ES-I3 (cell line): Measurements from ENCODE around the gene UNC13D.
"Not testable (repeated sequence)": the region's sequence is repeated elsewhere in the genome, so short reads cannot be mapped to it uniquely, and the experiment has no call there.

Source experiments
- H3K36me3 ChIP-seq: 2 replicates; pipeline ENCODE4 v1.6.1; 2013; ENCODE audit warnings: mild to moderate bottlenecking, low read length, control low read depth, moderate library complexity; ENCODE audit not compliant: insufficient read depth
- H3K4me1 ChIP-seq: 2 replicates; pipeline ENCODE4 v1.6.1; 2013; ENCODE audit warnings: mild to moderate bottlenecking, control low read depth, low read length; ENCODE audit not compliant: insufficient read depth
- H3K9ac ChIP-seq: 2 replicates; pipeline ENCODE4 v1.6.1; 2013; ENCODE audit warnings: low read depth, mild to moderate bottlenecking, low read length, moderate library complexity
- H3K9me3 ChIP-seq: 2 replicates; pipeline ENCODE4 v1.6.1; 2013; ENCODE audit warnings: mild to moderate bottlenecking, low read length, moderate library complexity; ENCODE audit not compliant: control insufficient read depth, insufficient read depth

Gene UNC13D

DNA sequence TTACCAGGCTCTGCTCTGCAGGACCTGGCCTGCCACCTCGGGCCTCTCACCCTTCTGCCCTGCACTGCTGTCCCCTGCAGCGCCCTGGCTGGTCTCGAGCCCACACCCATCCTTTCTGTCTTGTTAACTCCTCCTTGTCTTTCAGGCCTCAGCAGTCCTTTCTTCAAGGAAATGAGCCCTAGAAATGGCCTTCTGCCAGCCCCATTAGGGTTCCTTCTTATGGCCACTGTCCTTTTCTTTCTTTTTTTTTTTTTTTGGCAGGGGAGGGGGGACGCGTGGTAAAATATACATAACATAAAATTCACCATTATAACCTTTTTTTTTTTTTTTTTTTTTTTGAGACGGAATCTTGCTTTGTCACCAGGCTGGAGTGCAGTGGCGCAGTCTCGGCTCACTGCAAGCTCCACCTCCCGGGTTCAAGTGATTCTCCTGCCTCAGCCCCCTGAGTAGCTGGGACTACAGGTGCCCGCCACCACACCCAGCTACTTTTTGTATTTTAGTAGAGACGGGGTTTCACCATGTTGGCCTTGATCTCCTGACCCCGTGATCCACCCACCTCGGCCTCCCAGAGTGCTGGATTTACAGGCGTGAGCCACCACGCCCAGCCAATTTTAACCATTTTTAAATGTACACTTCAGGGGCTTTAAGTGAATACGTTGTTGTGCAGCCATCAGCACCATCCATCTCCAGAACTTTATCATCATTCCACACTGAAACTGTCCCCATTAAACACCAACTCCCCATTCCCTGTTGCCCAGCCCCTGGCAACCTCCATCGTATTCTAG is 21.4 kb upstream of the UNC13D start:
- H3K36me3 ChIP-seq, H3K9ac ChIP-seq, H3K9me3 ChIP-seq: not testable (repeated sequence)
- H3K4me1 ChIP-seq: peaks cover 16% of the 10 kb centered on the region; the same call in 1 of the 2 replicates

DNA sequence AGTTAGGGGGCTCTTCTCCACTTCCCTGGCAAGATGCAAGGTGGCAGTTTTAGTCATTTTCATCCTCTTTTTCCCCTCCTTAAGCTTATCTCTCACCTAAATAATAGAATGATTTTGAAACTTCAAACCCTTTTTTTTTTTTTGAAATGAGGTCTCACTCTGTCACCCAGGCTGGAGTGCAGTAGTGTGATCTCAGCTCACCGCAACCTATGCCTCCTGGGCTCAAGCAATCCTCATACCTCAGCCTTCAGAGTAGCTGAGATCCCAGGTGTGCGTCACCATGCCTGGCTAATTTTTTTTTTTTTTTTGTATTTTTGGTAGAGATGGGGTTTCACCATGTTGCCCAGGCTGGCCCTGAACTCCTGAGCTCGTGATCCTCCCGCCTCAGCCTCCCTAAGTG is 20.7 kb upstream of the UNC13D start:
- H3K4me1 ChIP-seq: peaks cover 16% of the 10 kb centered on the region; the same call in 1 of the 2 replicates
- not testable (repeated sequence) for H3K9ac ChIP-seq, H3K36me3 ChIP-seq, H3K9me3 ChIP-seq

DNA sequence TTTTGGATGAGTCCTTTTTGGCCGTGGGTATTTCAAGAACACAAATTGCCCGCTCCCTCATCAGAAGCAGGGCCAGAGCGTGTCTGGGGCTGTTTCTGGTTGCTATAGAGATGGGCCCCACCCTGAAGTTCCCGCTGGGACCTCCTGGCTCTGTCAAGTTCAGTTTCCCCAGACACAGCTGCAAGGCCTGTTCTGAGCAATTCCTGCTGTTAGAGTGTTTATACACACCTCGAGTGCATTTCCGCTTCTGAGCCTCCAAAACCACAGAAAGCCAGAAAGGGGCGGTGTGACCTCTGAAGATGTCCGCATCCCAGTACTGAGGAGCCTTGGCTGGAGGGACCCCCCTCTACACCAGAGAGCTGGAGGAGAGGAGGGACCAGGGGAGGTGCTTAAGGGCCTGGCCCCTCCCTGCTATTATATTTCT is 20.3 kb upstream of the UNC13D start:
- no peaks in the 10 kb centered on the region for H3K36me3 ChIP-seq
- peaks cover 12% of the 10 kb centered on the region; the same call in 1 of the 2 replicates for H3K4me1 ChIP-seq
- H3K9me3 ChIP-seq: no peaks in the 10 kb centered on the region
- H3K9ac ChIP-seq: no peak overlapping the region

DNA sequence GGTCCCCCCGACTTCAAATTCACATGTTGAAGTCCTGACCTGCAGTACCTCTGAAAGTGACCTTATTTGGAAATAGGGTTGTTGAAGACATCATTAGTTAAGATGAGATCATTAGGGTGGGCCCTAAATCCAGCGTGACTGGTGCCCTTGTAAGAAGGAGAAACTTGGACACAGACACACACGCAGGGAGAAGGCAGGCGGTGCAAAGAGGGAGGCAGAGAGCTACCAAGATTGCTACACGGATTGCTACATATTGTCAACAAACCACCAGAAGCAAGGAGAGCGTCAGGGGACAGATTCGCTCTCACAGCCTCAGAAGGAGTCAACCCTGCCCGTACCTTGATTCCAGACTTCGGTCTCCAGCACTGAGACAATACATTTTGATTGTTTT is 17.7 kb upstream of the UNC13D start:
- no peaks in the 10 kb centered on the region for H3K36me3 ChIP-seq
- H3K9me3 ChIP-seq: no peaks in the 10 kb centered on the region
- no peak overlapping the region for H3K9ac ChIP-seq
- H3K4me1 ChIP-seq: 0 out of 2 replicates have a peak, but pooled peaks cover 8% of the 10 kb centered on the region

DNA sequence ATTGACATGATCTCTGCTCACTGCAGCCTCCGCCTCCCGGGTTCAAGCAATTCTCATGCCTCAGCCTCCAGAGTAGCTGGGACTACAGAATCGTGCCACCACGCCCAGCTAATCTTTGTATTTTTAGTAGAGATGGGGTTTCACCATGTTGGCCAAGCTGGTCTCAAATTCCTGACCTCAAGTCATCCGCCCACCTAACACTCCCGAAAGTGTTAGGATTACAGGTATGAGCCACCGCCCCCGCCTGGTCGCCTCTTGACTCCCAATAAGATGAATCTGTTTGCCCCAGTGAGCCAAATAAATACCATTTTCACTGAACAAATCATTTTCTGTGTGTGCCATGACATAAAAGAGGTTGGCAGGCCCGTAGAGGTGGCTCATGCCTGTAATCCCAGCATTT is 15.2 kb upstream of the UNC13D start:
- H3K36me3 ChIP-seq, H3K9ac ChIP-seq, H3K9me3 ChIP-seq, H3K4me1 ChIP-seq: not testable (repeated sequence)

DNA sequence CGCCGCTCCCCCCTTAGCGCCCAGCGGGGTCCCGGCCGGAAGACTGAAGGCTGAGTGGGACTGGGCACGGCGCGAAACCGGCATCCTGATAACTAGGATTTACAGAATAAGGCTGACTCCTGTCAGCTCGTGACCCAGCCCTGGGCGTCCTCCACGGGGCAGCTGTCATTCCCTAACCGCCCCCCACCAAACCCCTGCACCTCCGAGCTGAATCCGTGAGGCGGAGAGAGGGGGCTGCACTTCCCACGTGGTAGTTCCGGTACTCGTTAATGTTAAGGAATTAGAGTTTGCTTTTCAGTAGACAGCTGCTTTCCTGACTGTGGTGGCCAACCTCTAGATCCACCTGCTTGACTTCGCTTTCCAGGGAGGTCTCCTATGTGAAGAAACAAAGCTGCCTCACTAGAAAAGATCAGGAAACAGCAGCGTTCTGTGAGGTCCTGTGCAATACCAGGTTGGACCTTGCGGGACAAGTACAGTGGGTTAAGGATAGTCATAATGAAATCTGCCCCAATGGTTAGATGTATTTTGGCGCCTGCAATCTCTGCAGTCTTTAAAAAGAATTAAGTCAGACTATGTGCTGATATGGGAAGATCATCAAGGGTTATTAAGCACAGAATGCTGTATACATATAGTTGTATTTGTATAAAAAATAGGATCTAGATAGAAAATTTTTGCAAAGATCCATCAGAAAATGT is 12.0 kb upstream of the UNC13D start:
- no peaks in the 10 kb centered on the region for H3K9me3 ChIP-seq
- peak overlapping the region; percentile 91 for H3K9ac ChIP-seq
- H3K36me3 ChIP-seq: peaks cover 4% of the 10 kb centered on the region; the same call in 1 of the 2 replicates
- H3K4me1 ChIP-seq: peaks cover 11% of the 10 kb centered on the region

DNA sequence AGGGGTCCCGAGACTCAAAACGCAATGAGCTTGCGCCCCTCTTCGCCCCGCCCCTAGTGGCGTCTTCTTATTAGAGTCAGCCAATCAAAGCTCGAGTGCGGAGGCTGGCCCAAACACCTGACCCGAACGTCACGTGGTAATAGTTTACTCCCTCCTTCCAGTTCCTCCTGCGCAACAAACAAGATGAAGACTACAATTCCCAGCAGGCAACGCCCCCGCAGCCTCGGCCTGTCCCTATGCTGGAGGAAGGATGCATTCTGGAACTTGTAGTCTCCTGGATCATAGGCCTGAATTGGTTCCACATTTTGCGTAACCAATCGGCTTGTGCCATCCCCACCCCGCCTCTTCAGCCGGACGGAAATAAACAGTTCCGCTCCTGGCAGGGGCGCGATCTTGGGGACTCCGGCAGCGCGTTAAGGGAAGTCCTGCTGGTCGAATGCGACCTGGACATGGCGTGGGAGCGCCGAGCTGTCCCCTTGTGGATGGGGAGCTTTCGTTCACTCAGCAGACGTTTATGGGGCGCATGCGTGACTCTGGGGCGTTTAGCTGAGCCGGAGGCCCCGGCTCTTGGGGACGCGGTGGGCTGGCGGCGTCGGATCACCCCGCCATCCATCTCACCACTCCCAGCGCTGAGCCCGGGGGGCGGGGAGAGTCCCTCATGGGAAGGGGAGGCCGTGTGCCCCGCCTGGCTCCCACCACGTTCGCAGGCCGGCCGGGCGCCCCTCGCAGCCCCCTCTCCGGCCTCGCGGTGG is 11.3 kb upstream of the UNC13D start, which contains the start of gene WBP2:
WBP2 (minus strand) TSS at position 26 of the 752 bp plus-strand sequence. CDS start 38 bp downstream, outside the sequence.
- peak within 1 kb of the TSS; percentile 91 for H3K9ac ChIP-seq
- peaks cover 5% of the 10 kb centered on the region; the same call in 1 of the 2 replicates for H3K36me3 ChIP-seq
- no peaks in the 10 kb centered on the region for H3K9me3 ChIP-seq
- peaks cover 11% of the 10 kb centered on the region for H3K4me1 ChIP-seq

DNA sequence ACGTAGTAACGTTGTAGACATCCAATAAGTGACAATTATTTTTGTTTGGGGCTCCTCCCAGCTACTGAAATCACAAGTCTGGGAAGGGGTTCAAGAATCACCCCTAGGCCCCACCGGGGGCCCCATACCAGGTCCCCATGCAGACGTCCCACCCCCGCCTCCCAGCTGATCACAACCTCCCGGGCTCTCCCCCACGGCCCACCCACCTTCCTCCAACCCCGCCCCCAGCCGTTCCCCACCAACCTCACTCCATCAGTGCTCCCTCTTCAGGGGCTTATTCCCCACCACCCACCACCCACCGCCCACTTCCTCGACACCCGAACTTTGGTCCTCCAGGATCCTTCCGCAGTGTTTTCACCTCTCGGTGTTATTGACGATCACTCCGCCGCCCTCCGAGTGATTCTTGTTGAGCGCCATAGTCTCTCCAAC is 10.7 kb upstream of the UNC13D start:
- peaks cover 11% of the 10 kb centered on the region for H3K4me1 ChIP-seq

DNA sequence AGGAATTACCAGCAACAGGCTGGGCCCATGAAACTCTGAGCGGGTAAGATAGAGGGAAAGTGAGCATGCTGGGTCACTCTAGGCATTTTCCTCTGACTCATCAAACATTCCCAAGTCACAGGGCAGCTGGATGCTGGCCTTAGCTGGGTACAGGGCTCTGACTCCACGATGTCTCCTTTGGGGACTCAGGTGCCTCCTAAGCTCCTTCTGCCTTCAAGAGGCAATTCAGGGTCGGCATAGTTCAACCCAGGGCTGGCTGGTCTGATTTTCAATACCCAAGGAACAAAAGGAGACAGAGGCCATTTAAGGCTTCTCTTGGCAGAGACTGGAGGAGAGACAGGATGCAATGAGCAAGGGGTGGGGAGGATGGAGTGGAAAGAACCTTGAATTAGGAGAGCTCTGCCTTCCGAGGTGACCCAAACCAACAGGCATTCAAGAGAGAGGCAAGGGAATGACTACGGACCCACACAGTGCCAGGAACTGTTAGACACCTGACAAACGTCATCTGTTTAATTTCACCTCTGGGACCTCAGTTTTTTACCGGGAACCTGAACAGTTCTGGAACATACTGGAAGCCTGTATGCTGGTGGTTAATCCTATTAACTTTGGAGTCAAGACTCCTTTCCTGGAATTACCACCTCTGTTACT is 10.0 kb upstream of the UNC13D start:
- no peaks in the 10 kb centered on the region for H3K9me3 ChIP-seq
- peaks cover 5% of the 10 kb centered on the region; the same call in 1 of the 2 replicates for H3K36me3 ChIP-seq
- peaks cover 11% of the 10 kb centered on the region for H3K4me1 ChIP-seq
- peak overlapping the region; percentile 51 for H3K9ac ChIP-seq

More for the DNA sequence above, 10.7 kb upstream of the UNC13D start:
- Histone ChIP-seq H3K9ac (peak overlapping the region; percentile 51), H3K36me3 (peaks cover 5% of the 10 kb centered on the region; the same call in 1 of the 2 replicates), H3K9me3 (no peaks in the 10 kb centered on the region)

DNA sequence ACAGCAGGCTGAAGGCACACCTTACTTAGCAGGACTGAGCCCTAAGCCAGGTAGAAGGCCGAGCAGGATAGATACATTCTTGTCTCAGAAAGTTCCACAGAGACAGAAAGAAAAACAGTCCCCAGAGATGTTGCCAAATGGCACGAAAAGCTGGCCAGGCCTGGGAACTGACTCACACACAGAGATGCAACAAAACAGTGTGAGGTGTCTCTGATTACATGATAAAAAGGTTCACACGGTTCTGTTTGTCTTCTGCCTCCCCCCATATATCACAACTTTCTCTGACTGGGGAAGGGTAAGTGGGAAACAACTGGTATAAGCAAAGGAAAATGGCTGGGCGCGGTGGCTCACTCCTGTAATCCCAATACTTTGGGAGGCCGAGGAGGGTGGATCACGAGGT is 9.2 kb upstream of the UNC13D start:
- peaks cover 5% of the 10 kb centered on the region; the same call in 1 of the 2 replicates for H3K36me3 ChIP-seq
- no peaks in the 10 kb centered on the region for H3K9me3 ChIP-seq
- H3K4me1 ChIP-seq: peaks cover 11% of the 10 kb centered on the region
- no peak overlapping the region for H3K9ac ChIP-seq

DNA sequence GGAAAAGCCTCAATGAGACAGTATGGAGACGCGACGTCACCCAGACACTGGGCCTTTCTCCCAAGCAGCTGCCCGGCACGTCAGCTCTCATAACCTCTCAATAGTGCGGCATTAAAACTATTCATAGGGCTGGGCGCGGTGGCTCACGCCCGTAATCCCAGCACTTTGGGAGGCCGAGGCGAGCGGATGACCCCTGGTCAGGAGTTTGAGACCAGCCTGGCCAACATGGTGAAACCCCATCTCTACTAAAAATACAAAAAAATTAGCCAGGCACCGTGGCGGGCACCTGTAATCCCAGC is 7.4 kb upstream of the UNC13D start:
- Histone ChIP-seq H3K4me1 (peaks cover 11% of the 10 kb centered on the region), H3K36me3 (peaks cover 19% of the 10 kb centered on the region)
- not testable (repeated sequence) for H3K9ac ChIP-seq, H3K9me3 ChIP-seq

DNA sequence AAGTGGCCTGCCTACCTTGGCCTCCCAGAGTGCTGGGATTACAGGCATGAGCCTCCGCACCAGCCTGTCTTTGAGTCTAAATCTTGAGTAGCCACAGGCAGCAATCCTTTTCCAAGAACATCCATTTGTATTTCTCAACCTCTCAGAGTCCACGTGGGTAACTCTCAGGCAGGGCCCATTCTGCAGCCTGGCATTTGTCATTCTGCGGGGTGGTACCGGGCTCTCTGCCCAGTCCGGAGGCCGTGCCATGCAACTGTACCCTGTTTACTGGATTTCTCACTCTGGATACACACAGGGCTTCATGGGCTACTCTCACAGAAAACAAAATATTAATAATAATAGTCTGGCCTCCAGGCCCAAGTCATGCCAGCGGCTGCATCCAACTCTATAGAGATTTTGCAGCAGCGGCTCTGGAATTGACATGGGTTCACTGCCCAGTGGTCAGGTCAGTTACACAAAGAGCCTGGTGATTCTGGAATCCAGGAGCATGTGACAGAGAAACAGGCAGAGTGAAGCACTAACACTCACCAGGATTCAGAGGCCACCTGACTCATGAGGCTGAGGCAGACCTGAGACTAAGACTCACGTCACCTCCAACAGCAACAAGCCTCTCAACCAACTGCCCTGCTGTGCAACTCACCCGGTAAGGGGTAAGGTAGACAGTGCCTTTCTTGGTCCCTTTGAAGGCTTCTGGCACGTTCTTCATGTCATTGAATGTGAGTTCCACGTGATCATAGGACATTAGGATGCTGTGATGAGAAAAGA is 6.9 kb upstream of the UNC13D start:
- peaks cover 20% of the 10 kb centered on the region for H3K36me3 ChIP-seq
- H3K9me3 ChIP-seq: no peaks in the 10 kb centered on the region
- H3K9ac ChIP-seq: no peak overlapping the region
- peaks cover 11% of the 10 kb centered on the region for H3K4me1 ChIP-seq

DNA sequence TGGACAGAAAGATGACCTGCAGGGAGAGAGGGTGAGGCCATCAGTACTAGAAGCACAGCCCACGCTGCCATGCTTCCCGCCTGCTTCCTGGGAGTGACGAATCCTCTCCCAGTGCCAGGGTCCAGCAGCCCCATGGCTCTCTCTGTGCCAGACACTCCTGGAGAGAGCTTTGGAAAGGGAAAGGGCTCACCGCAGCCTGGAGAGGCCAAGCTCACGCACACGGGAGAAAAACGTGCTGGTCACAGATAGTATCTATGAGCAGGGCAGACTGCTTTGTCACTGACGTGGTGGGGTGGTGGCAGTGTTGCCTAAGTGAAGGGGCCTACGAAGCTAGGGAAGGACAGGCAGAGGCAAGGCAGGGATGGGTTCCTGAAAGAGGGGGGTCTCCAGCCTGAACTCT is 5.5 kb upstream of the UNC13D start:
- H3K36me3 ChIP-seq: peaks cover 20% of the 10 kb centered on the region
- H3K4me1 ChIP-seq: peaks cover 25% of the 10 kb centered on the region
- H3K9me3 ChIP-seq: no peaks in the 10 kb centered on the region
- no peak overlapping the region for H3K9ac ChIP-seq
